NCI-H1417 treated with DMSO at 0.1 percent for 48 hours (cell line): ENCODE results near the gene ARFIP1.
"Not testable (repeated sequence)": the region's sequence is repeated elsewhere in the genome, so short reads cannot be mapped to it uniquely, and the experiment has no call there.

ENCODE experiments used
- DNase-seq: peaks from one replicate; lab custom pipeline; 2025; lab: John Stamatoyannopoulos, UW

Gene ARFIP1

GRCh38 chr4:152779513-152780266 is at the start of gene ARFIP1, which contains the start of gene TIGD4:
TSS of gene ARFIP1 (plus strand) at chr4:152779954. CDS start at chr4:152829634, 49,680 bp downstream.
TSS of gene TIGD4 (minus strand) at chr4:152779730. CDS start at chr4:152771004, 8,726 bp downstream.
- DNase-seq, result peak; percentile 83

GRCh38 chr4:152731997-152732396 is 47.8 kb upstream of the ARFIP1 start:
- DNase-seq, result no peak

GRCh38 chr4:152734015-152734698 is 45.6 kb upstream of the ARFIP1 start:
- no peak for DNase-seq

GRCh38 chr4:152734699-152735050 is 45.1 kb upstream of the ARFIP1 start:
- DNase-seq, result no peak

- DNase-seq, result peak; percentile 7
These were observed 44.3 kb upstream of the ARFIP1 start for GRCh38 chr4:152735396-152735859.

GRCh38 chr4:152735906-152736305 is 43.8 kb upstream of the ARFIP1 start:
- DNase-seq, result no peak

GRCh38 chr4:152738827-152739226 is 40.9 kb upstream of the ARFIP1 start:
- no peak for DNase-seq

- no peak for DNase-seq
These were observed 32.3 kb upstream of the ARFIP1 start for GRCh38 chr4:152747444-152747843.

GRCh38 chr4:152748619-152749018 is 31.1 kb upstream of the ARFIP1 start:
- DNase-seq, result no peak

GRCh38 chr4:152763796-152764195 is 16.0 kb upstream of the ARFIP1 start:
- no peak for DNase-seq

GRCh38 chr4:152765069-152765737 is 14.6 kb upstream of the ARFIP1 start:
- not testable (repeated sequence) for DNase-seq

GRCh38 chr4:152771741-152772533 is 7.8 kb upstream of the ARFIP1 start:
- DNase-seq, result no peak

- no peak for DNase-seq
These were observed 6.4 kb upstream of the ARFIP1 start for GRCh38 chr4:152773339-152773738.

- DNase-seq, result no peak
These were observed 5.8 kb upstream of the ARFIP1 start for GRCh38 chr4:152773953-152774352.

- DNase-seq, result no peak
These were observed 3.4 kb upstream of the ARFIP1 start for GRCh38 chr4:152776352-152776751.

GRCh38 chr4:152777488-152777887 is 2.3 kb upstream of the ARFIP1 start:
- no peak for DNase-seq

GRCh38 chr4:152778656-152779512 is 870 bp upstream of the ARFIP1 start:
- DNase-seq, result no peak

GRCh38 chr4:152780267-152780778 is 569 bp downstream of the ARFIP1 start:
- no peak for DNase-seq

- no peak for DNase-seq
These were observed 5.0 kb downstream of the ARFIP1 start for GRCh38 chr4:152784490-152785350.
